ENCODE results near the gene SLC38A5. TPM values are rescaled to one million over a fixed set of nuclear protein-coding genes. Genes with fewer than 3 reads are reported as not detected.

The SLC38A5 gene
- polyA plus RNA-seq, 1 donor (not counting 4 experiments of a cell fraction or from before 2014, with no cell fraction given): 199 TPM

GRCh38 chrX:48478806-48479205 lies 8.7 kb upstream of the SLC38A5 start:
- no peaks in the 10 kb centered on the region for H3K9me3 ChIP-seq (ENCODE audit: control insufficient read depth, low read depth, low read length)
- no peak for TF ChIP-seq EZH2 (IDR thresholded peaks at IDR 0.05; ENCODE audit: low read length)
- TF ChIP-seq, protein P1, sequence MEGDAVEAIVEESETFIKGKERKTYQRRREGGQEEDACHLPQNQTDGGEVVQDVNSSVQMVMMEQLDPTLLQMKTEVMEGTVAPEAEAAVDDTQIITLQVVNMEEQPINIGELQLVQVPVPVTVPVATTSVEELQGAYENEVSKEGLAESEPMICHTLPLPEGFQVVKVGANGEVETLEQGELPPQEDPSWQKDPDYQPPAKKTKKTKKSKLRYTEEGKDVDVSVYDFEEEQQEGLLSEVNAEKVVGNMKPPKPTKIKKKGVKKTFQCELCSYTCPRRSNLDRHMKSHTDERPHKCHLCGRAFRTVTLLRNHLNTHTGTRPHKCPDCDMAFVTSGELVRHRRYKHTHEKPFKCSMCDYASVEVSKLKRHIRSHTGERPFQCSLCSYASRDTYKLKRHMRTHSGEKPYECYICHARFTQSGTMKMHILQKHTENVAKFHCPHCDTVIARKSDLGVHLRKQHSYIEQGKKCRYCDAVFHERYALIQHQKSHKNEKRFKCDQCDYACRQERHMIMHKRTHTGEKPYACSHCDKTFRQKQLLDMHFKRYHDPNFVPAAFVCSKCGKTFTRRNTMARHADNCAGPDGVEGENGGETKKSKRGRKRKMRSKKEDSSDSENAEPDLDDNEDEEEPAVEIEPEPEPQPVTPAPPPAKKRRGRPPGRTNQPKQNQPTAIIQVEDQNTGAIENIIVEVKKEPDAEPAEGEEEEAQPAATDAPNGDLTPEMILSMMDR (optimal IDR thresholded peaks at IDR 0.05 in 1 of 3, IDR thresholded peaks at IDR 0.05 in 1 of 3, conservative IDR thresholded peaks at IDR 0.05 in 1 of 3; ENCODE audit: extremely low read depth in 1 of 3, insufficient read depth in 2 of 3, low read length in 3 of 3): no peak
- no peak for DNase-seq (ENCODE audit: low read depth, low spot score)
- H3K4me3 ChIP-seq (ENCODE audit: control insufficient read depth in 2 of 3, extremely low read depth in 1 of 3, insufficient read depth in 2 of 3, low read depth in 1 of 3, low read length in 3 of 3): no peak overlapping the region
- no peak overlapping the region for H3K9ac ChIP-seq (ENCODE audit: control insufficient read depth, extremely low read depth, insufficient read depth, low read length)
- dilution Hi-C loops (cut with MboI; ENCODE audit: extremely low pct_ligation_motif_present, low sequenced_read_pairs): no loop called here
- H3K27ac ChIP-seq (ENCODE audit: control insufficient read depth, insufficient read depth, low read length): no peak overlapping the region
- no peak overlapping the region for H2AFZ ChIP-seq (ENCODE audit: control insufficient read depth, low read length)
- H3K27me3 ChIP-seq (ENCODE audit: control insufficient read depth, extremely low read depth, insufficient read depth, low read length): no peaks in the 10 kb centered on the region
- H3K9me1 ChIP-seq (ENCODE audit: control insufficient read depth, extremely low read depth, insufficient read depth, low read length): no peaks in the 10 kb centered on the region
- no peaks in the 10 kb centered on the region for H4K20me1 ChIP-seq (ENCODE audit: control insufficient read depth, extremely low read depth, insufficient read depth, low read length)
- peaks cover 3 to 7% of the 10 kb centered on the region in 2 experiments for H3K36me3 ChIP-seq (ENCODE audit: control insufficient read depth in 2 of 2, extremely low read depth in 1 of 2, insufficient read depth in 2 of 2, low read length in 2 of 2)
- peaks cover 9% of the 10 kb centered on the region for H3K4me1 ChIP-seq (ENCODE audit: control insufficient read depth, extremely low read depth, insufficient read depth, low read length)
- no peak overlapping the region for H3K4me2 ChIP-seq (ENCODE audit: control insufficient read depth, extremely low read depth, insufficient read depth, low read depth, low read length)
- H3K79me2 ChIP-seq (ENCODE audit: control insufficient read depth, insufficient read depth, low read length): peaks cover 35% of the 10 kb centered on the region
- FAIRE-seq: no peak

GRCh38 chrX:48477960-48478755 lies 8.1 kb upstream of the SLC38A5 start:
- TF ChIP-seq, protein P1 (optimal IDR thresholded peaks at IDR 0.05 in 1 of 3, IDR thresholded peaks at IDR 0.05 in 1 of 3, conservative IDR thresholded peaks at IDR 0.05 in 1 of 3; ENCODE audit: extremely low read depth in 1 of 3, insufficient read depth in 2 of 3, low read length in 3 of 3): no peak
- no peak for TF ChIP-seq EZH2 (IDR thresholded peaks at IDR 0.05; ENCODE audit: low read length)
- Histone ChIP-seq H3K9me3 (ENCODE audit: control insufficient read depth, low read depth, low read length) (no peaks in the 10 kb centered on the region), H3K27me3 (ENCODE audit: control insufficient read depth, extremely low read depth, insufficient read depth, low read length) (no peaks in the 10 kb centered on the region), H2AFZ (ENCODE audit: control insufficient read depth, low read length) (no peak overlapping the region), H3K9me1 (ENCODE audit: control insufficient read depth, extremely low read depth, insufficient read depth, low read length) (no peaks in the 10 kb centered on the region), H3K27ac (ENCODE audit: control insufficient read depth, insufficient read depth, low read length) (no peak overlapping the region), H3K9ac (ENCODE audit: control insufficient read depth, extremely low read depth, insufficient read depth, low read length) (no peak overlapping the region), H3K4me1 (ENCODE audit: control insufficient read depth, extremely low read depth, insufficient read depth, low read length) (peaks cover 10% of the 10 kb centered on the region), H3K79me2 (ENCODE audit: control insufficient read depth, insufficient read depth, low read length) (peaks cover 35% of the 10 kb centered on the region), H3K36me3 (ENCODE audit: control insufficient read depth in 2 of 2, extremely low read depth in 1 of 2, insufficient read depth in 2 of 2, low read length in 2 of 2) (peaks cover 3 to 7% of the 10 kb centered on the region in 2 experiments), H3K4me2 (ENCODE audit: control insufficient read depth, extremely low read depth, insufficient read depth, low read depth, low read length) (no peak overlapping the region), H4K20me1 (ENCODE audit: control insufficient read depth, extremely low read depth, insufficient read depth, low read length) (no peaks in the 10 kb centered on the region), H3K4me3 (ENCODE audit: control insufficient read depth in 2 of 3, extremely low read depth in 1 of 3, insufficient read depth in 2 of 3, low read depth in 1 of 3, low read length in 3 of 3) (no peak overlapping the region)
- dilution Hi-C loops (cut with MboI; ENCODE audit: extremely low pct_ligation_motif_present, low sequenced_read_pairs): no loop called here
- DNase-seq (ENCODE audit: low read depth, low spot score) (no peak), FAIRE-seq (no peak)

Measured in keratinocyte (primary cell).